ENCODE data around the gene FZR1. TPM values are rescaled to one million over a fixed set of nuclear protein-coding genes. Genes with fewer than 3 reads are reported as not detected.

Gene FZR1
- total and polyA plus RNA-seq, 9 of the 15 experiments (the other 6 are each of a cell fraction or from before 2014, with no cell fraction given), result 0.18 to 48.0 (median 22.2) TPM

DNA sequence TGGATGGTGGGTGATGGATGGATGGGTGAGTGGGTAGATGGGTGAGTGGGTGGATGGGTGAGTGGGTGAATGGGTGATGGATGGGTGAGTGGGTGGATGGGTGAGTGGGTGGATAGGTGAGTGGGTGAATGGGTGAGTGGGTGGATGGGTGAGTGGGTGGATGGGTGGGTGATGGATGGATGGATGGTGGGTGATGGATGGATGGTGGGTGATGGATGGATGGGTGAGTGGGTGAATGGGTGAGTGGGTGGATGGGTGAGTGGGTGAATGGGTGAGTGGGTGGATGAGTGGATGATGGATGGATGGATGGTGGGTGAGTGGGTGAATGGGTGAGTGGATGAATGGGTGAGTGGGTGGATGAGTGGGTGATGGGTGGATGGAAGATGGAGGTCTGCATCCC, 28.6 kb upstream of the FZR1 start:
- Histone ChIP-seq H3K9ac (ENCODE audit: insufficient read depth in 1 of 2, low read depth in 2 of 2, low read length in 2 of 2) (no peak overlapping the region), H3K4me3 (no peak overlapping the region), H3K9me3 (replicated peaks; ENCODE audit: control insufficient read depth, insufficient read depth, low read depth, low read length) (no peaks in the 10 kb centered on the region), H3K36me3 (ENCODE audit: control insufficient read depth, insufficient read depth, low read length) (no peaks in the 10 kb centered on the region), H2AFZ (ENCODE audit: low read depth, low read length) (no peak overlapping the region), H3K27ac (ENCODE audit: extremely low read depth, low read depth, low read length) (no peak overlapping the region), H3K27me3 (ENCODE audit: control insufficient read depth in 2 of 2, insufficient read depth in 2 of 2, low read length in 2 of 2) (peaks cover 15 to 16% of the 10 kb centered on the region in 2 experiments; a peak in 3 of 5 replicates), H3K9me1 (ENCODE audit: control insufficient read depth, insufficient read depth, low read length) (no peaks in the 10 kb centered on the region), H3K4me2 (ENCODE audit: insufficient read depth, low read length) (peak overlapping the region; percentile 80; the same call in 1 of the 2 replicates), H4K20me1 (replicated peaks; ENCODE audit: control insufficient read depth, insufficient read depth, low read length) (peaks cover 8% of the 10 kb centered on the region; the same call in 1 of the 2 replicates), H3K79me2 (ENCODE audit: control insufficient read depth, insufficient read depth, low read length) (no peaks in the 10 kb centered on the region), H3K4me1 (replicated peaks in 1 of 2; ENCODE audit: control insufficient read depth in 2 of 2, insufficient read depth in 2 of 2, low read length in 2 of 2) (peaks cover 11 to 35% of the 10 kb centered on the region in 2 experiments)
- CTCF ChIA-PET (ENCODE audit: low intra/inter-chr PET ratio), result no interaction called here
- POLR2A ChIA-PET, result interaction anchor here (0.6 kb wide), 1 partner anchor 13 kb away, joined by 3 read pairs; no protein-coding TSS in a partner anchor
- no peak for ATAC-seq
- intact Hi-C loops (cut with micrococcal nuclease), result no loop called here
- in situ Hi-C loops (cut with MboI), result no loop called here
- FAIRE-seq, result no peak
- no peak for DNase-seq (ENCODE audit: extremely low read depth in 1 of 4, low spot score in 3 of 4)
- no TSS peak for BruUV-seq (replicated peaks)
- TF ChIP-seq GTF2E2 (tag; IDR thresholded peaks at IDR 0.05) (no peak), TRIM24 (IDR thresholded peaks at IDR 0.05) (peak in 1 of 2 experiments; percentile 30; a peak in 1 of 4 replicates), HDAC1 (IDR thresholded peaks at IDR 0.05) (peak in 1 of 2 experiments; percentile 70; a peak in 1 of 4 replicates), SAFB (IDR thresholded peaks at IDR 0.05; ENCODE audit: borderline replicate concordance, low read depth, low read length) (peak; percentile 76; the same call in 1 of the 2 replicates), SMAD1 (IDR thresholded peaks at IDR 0.05; ENCODE audit: low read depth, low read length, partially characterized antibody) (no peak), ZNF717 (CRISPR knock-in tag; IDR thresholded peaks at IDR 0.05) (no peak), ZNF696 (CRISPR knock-in tag; conservative IDR thresholded peaks at IDR 0.05) (no peak), GATAD2A (IDR thresholded peaks at IDR 0.05) (peak; percentile 75; the same call in 1 of the 2 replicates), HNRNPL (IDR thresholded peaks at IDR 0.05; ENCODE audit: low read depth, low read length) (0 out of 2 replicates have a peak, but pooled peaks have one; percentile 0), TAF15 (IDR thresholded peaks at IDR 0.05; ENCODE audit: low read depth, low read length) (no peak), KDM5B (IDR thresholded peaks at IDR 0.05; ENCODE audit: insufficient replicate concordance, low read depth, low read length) (no peak)
- TF ChIP-seq, protein P1, sequence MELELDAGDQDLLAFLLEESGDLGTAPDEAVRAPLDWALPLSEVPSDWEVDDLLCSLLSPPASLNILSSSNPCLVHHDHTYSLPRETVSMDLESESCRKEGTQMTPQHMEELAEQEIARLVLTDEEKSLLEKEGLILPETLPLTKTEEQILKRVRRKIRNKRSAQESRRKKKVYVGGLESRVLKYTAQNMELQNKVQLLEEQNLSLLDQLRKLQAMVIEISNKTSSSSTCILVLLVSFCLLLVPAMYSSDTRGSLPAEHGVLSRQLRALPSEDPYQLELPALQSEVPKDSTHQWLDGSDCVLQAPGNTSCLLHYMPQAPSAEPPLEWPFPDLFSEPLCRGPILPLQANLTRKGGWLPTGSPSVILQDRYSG (tag; conservative IDR thresholded peaks at IDR 0.05; ENCODE audit: low read depth), result no peak
- TF ChIP-seq, protein P2, sequence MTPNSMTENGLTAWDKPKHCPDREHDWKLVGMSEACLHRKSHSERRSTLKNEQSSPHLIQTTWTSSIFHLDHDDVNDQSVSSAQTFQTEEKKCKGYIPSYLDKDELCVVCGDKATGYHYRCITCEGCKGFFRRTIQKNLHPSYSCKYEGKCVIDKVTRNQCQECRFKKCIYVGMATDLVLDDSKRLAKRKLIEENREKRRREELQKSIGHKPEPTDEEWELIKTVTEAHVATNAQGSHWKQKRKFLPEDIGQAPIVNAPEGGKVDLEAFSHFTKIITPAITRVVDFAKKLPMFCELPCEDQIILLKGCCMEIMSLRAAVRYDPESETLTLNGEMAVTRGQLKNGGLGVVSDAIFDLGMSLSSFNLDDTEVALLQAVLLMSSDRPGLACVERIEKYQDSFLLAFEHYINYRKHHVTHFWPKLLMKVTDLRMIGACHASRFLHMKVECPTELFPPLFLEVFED (CRISPR knock-in tag; conservative IDR thresholded peaks at IDR 0.05), result no peak
- TF ChIP-seq, protein P3, sequence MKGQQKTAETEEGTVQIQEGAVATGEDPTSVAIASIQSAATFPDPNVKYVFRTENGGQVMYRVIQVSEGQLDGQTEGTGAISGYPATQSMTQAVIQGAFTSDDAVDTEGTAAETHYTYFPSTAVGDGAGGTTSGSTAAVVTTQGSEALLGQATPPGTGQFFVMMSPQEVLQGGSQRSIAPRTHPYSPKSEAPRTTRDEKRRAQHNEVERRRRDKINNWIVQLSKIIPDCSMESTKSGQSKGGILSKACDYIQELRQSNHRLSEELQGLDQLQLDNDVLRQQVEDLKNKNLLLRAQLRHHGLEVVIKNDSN (CRISPR knock-in tag; IDR thresholded peaks at IDR 0.05), result no peak
- TF ChIP-seq, protein P4, sequence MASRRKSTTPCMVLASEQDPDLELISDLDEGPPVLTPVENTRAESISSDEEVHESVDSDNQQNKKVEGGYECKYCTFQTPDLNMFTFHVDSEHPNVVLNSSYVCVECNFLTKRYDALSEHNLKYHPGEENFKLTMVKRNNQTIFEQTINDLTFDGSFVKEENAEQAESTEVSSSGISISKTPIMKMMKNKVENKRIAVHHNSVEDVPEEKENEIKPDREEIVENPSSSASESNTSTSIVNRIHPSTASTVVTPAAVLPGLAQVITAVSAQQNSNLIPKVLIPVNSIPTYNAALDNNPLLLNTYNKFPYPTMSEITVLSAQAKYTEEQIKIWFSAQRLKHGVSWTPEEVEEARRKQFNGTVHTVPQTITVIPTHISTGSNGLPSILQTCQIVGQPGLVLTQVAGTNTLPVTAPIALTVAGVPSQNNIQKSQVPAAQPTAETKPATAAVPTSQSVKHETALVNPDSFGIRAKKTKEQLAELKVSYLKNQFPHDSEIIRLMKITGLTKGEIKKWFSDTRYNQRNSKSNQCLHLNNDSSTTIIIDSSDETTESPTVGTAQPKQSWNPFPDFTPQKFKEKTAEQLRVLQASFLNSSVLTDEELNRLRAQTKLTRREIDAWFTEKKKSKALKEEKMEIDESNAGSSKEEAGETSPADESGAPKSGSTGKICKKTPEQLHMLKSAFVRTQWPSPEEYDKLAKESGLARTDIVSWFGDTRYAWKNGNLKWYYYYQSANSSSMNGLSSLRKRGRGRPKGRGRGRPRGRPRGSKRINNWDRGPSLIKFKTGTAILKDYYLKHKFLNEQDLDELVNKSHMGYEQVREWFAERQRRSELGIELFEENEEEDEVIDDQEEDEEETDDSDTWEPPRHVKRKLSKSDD (conservative IDR thresholded peaks at IDR 0.05; ENCODE audit: low read length), result no peak
- TF ChIP-seq, protein P5, sequence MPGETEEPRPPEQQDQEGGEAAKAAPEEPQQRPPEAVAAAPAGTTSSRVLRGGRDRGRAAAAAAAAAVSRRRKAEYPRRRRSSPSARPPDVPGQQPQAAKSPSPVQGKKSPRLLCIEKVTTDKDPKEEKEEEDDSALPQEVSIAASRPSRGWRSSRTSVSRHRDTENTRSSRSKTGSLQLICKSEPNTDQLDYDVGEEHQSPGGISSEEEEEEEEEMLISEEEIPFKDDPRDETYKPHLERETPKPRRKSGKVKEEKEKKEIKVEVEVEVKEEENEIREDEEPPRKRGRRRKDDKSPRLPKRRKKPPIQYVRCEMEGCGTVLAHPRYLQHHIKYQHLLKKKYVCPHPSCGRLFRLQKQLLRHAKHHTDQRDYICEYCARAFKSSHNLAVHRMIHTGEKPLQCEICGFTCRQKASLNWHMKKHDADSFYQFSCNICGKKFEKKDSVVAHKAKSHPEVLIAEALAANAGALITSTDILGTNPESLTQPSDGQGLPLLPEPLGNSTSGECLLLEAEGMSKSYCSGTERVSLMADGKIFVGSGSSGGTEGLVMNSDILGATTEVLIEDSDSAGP (CRISPR knock-in tag; IDR thresholded peaks at IDR 0.05), result no peak
